GM11168 (cell line): ENCODE measurements around the gene GAB1.

ENCODE experiments used
- in situ Hi-C: fragments of 300-500 bp; cut with MboI; formaldehyde crosslinking; loops from one replicate; pipeline ENCODE4 v1.12.0; 2022; ENCODE audit warnings: low sequenced_read_pairs; ENCODE audit not compliant: unreplicated experiment

Gene GAB1

DNA sequence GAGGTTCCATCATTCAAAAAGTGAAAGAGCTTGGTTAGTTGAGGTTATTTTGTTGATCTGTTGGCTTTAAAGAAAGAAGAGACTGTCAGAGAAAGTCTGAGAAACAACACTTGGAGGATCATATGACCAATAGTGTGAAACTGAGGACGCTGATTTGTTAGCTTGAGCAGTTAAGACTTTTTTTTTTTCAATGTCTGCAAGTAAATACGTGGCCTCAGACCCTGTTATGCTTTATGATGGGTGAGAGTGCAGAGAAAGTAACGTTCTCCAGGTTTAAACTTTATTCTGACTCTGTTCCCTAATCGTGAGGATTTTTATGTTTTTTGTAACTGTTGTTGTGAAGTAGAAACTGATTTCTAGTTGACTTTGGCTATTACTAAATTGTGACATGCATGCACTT, 45.9 kb downstream of the GAB1 start:
- in situ Hi-C loops: no loop called here

GRCh38 chr4:143383005-143383574, 46.4 kb downstream of the GAB1 start:
- in situ Hi-C loops: no loop called here

DNA sequence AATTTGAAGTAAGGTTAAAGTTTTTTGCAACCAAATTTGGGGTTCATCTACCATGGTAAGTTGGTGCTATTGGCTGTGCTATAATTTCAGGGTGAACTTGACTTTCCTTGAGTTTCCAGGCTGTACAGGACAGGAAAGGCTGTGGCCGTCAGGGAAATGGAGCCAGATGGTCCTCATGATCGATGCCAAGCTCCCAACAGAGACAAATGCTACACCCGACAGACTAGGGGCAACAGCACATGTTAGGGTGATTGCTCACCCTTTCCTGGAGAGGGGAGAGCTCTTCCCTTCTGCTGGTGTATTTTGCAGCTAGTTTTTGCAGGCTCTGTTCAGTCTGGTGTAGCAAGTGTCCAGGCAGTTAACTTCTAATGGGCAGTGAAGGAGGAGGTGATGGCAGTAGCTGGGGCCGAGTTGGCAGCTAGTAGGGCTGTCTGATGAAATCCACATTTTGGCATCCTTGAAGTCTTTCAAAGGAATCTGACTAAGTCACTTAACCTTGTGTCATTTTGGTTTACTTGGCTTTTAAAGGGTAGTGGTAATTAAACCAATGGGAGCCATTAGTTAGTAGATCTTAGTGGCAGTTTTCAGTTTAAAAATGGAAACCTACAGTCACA, 47.8 kb downstream of the GAB1 start:
- in situ Hi-C loops: no loop called here

DNA sequence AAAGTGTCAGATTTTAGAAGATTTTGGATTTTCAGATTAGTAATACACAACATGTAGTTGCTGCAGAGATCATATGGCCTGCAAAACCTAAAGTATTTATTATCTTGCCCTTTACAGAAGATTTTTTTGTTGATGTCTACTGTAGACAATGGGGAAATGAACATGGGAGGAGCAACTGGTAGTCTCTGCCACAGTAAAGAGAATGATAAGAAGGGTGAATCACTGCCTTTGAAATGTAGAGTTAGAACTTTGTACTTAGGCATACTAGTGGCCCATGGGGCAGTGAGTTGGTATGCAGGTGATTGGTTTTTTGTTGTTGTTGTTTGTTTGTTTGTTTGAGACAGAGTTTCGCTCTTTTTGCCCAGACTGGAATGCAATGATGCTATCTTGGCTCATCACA, 50.1 kb downstream of the GAB1 start:
- in situ Hi-C loops: no loop called here

- in situ Hi-C loops: no loop called here
These were observed 53.0 kb downstream of the GAB1 start for GRCh38 chr4:143389579-143390195.

DNA sequence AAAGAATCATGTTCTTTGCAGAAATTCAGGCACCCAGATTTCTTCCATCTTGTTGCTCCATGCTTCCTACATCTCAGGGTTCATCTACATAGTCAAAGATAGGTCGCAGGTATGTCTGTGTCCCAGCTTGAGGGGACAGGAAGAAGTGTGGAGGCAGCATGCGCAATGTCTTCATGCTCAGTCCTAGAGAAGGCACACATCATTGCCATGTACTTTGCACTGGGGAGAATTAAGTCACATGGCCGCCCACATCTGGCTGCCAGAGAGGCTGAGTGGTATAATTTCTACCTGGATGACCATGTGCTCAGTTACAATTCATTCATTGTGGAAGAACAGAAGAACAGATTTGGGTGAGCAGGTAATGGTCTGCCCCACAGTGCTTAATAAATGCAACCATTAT, 54.1 kb downstream of the GAB1 start:
- in situ Hi-C loops: no loop called here

- in situ Hi-C loops: no loop called here
These were observed 54.6 kb downstream of the GAB1 start for GRCh38 chr4:143391261-143391660.

DNA sequence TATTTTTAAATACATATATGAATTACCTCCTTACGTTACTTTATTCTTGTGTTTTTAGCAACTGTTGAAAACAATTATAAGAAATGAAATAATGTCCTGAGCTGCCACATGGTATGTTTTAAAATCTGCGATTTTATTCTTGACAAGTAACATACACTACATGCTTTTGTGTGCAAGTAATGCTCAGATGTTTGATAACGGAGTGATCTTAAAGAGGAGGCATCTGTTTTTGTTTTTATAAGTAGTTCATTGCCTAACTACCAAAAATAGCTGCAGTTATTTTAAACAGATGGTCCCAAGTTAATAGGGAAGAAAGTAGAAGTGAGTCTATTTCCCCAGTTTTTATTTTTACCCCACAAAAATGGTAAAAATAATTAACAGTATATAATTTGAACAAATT, 55.2 kb downstream of the GAB1 start:
- in situ Hi-C loops: no loop called here

- in situ Hi-C loops: no loop called here
These were observed 56.5 kb downstream of the GAB1 start for GRCh38 chr4:143393195-143393594.

GRCh38 chr4:143394739-143395453, 58.2 kb downstream of the GAB1 start:
- in situ Hi-C loops: no loop called here

DNA sequence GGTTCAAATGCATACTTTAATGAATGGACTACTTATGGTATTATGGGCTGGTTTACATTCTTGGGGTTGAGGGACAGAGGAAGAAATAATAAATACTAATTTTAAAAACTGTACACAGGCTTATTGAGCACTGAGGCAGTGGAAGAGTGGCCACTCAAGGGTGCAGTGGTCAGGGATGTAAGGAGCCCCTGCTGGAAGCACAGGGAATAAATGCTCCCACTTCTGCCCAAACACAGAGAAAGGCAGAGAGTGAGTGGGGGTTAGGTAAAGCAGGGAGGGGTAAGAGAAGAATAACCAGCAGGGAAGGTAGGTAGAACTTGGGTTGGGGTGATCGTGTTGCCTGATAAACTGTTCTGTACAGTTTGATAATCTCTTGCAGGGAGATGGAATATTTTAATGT, 60.0 kb downstream of the GAB1 start:
- in situ Hi-C loops: no loop called here

DNA sequence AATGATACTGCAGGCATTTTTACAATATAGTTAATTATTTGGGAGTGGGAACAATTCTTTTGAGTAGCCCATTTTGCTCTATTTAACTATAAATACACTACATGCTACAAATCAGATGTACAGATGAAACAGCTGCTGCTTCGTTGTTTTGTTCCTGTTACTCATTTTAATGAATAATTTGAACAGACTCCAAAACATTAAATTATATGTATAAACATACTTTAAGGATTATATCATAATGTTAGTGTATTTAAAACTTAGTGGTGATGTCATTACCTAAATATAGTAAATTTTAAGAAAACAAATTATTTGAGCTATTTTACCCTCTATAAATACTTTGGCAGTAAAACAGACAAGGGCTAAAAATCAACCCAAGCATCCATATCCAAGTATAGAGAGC, 60.7 kb downstream of the GAB1 start:
- in situ Hi-C loops: no loop called here

DNA sequence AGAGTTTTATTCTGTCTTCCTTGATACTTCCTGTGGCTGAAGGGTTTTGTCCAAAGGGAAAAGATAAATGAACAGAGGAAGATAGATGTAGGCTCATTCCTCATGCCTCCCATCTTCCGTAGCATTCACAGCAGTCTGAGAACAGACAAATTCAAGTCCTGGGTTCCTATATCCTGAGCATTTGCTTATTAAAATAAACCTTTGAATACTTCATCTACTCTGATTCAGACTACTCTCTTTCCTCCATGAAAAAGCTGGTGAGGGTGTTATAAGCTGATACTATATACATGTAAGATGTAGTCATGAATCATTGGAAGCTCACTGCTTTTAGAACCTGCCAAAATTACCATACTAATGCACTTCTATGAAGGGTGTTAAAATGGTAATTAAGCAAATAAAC, 61.2 kb downstream of the GAB1 start:
- in situ Hi-C loops: no loop called here

- in situ Hi-C loops: no loop called here
These were observed 62.7 kb downstream of the GAB1 start for GRCh38 chr4:143399113-143399949.

DNA sequence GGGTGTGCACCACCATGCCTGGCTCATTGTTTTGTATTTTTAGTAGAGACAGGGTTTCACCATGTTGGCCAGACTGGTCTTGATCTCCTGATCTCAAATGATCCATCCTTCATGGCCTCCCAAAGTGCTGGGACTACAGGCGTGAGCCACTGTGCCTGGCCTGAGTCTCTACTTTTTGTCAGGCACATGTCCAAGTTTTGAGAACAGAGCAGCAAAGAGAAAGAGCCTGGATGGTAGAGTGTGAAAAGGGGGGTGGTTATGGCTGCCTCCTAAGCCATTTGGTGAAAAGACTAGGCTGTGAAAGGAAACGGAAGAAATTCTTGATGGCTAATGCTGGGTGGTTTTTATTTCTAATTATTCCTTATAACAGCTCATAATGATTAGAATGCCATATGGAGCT, 63.4 kb downstream of the GAB1 start:
- in situ Hi-C loops: no loop called here

DNA sequence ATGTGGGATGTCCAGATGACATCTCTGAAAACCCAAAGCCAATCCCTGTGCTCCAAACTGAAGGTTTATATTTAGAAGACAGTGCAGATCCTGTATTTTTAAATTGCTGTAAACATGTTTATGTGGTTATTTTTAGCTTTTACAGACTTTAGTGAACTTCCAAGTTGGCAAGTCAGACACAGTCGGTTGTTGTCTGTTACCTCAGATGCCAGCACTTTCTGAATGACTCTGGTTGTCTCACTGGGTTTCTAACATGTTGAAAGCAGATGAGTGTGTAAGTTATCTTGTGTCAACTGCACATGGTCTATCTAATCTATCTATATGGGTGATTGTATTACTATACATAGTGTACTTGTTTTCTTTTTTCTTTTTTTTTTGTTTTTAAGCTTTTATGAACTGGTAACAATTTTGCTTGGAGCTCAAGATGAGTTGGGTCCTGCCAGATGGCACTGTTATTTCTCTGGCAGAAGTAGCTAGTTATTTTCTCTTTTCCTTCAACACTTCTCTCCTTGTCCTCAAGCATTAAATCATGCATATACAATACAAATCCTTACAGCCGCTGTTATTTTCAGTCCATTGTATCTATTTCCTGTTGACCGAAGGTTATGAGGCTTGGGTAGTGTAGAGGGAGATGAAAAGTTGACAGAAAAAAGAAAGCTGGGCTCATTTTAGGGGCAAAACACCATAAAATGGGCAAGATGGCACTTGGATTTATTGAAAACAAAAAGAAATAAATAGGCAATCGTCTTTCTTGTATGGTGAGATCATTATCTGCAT, 66.3 kb downstream of the GAB1 start:
- in situ Hi-C loops: no loop called here

DNA sequence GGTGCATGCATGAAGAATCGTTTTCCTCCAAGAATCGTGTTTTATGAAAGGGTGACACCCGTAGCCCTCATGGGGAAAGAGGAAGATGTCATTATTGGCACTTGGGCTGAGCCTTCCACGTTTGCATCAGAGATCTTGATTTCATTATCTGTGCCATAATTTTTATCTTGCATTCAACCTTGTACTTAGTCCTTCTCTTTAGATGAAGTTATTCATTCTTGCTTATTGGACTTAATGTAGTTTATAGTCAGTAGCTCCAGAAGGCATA, 66.8 kb downstream of the GAB1 start:
- in situ Hi-C loops: no loop called here

DNA sequence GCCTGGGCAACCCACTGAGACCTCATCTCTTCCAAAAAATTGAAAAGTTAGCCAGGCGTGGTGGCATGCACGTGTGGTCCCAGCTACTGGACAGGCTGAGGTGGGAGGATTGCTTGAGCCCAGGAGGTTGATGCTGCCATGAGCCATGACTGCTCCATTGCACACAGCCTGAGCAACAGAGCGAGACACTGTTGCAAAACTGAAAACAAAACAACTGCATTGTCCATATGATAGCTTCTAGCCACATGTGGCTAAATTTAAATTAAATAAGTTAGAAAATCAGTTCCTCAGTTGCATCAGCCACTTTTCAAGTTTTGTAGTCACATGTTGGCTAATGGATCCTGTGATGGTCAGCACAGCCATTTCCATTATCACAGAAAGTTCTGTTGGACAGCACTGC, 67.9 kb downstream of the GAB1 start:
- in situ Hi-C loops: no loop called here

DNA sequence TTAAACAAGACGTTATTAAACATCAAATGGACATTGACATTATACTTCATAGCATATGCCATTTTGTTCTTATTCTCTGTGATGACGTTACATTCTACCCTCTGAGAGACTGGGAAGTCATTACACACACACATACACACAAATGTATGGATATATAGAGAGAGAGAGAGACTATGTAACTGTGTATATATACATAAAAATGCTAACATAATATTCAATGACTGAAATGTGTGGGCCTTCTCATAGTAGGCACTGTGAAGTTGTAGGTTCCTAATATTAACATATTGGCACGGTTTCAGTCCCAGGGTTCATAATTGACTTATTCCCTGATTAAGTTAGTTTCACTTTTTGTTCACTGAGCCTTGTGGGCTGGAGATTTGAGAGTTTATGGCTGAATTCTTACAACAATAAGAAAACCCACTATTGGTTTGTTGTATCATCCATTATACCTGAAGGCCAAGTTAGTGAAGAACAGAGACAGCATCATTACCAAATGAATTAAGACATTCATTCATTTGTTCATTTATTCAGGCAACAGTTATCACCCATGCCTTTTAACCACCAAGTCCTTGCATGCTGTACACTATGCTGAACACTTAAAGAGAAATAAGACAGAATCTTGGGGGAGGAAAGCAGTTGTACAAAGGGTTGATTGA, 68.5 kb downstream of the GAB1 start:
- in situ Hi-C loops: no loop called here

GRCh38 chr4:143406523-143406922, 69.8 kb downstream of the GAB1 start:
- in situ Hi-C loops: no loop called here
